ENCODE results near the gene PIK3CD.
A peak's percentile ranks its signal among the peaks of the same experiment; 100 is the strongest.
"Not testable (repeated sequence)": the region's sequence is repeated elsewhere in the genome, so short reads cannot be mapped to it uniquely, and the experiment has no call there.

The PIK3CD gene

GRCh38 chr1:9689971-9690381 lies 38.4 kb downstream of the PIK3CD start:
- DNase-seq (ENCODE audit: low read depth) = no peak

DNA sequence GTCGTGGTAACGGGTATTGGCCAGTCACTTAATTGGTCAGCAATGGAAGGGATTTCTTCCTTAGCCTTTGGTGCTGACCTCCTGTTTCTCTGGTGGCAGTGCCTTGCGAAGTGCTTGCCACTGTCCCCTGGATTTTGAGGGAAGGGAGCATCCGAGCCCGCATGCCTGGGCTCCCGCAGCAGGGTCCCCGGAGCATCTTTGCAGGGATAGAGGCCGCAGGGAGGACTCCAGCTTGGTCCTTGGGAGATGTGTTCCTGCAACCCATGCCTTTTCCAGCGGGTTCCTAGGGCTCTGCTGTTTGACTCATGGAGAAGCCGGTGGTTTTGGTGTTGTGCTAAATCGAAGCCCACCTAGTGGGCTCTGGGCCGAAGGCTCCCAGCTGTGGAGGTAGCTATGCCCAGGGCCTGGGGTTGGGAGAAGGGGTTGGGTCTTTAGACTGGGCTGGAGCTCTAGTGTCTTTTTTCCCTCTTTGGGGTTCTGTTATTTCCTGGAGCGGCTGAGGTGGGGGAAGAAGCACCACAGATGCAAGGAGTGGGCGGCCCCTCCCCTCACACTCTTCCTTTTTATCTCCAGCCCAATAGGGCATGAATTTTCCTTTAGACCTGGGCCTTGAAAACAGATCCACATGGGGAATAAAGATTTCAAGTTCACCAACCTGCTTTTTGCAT lies 39.0 kb downstream of the PIK3CD start:
- DNase-seq (ENCODE audit: low read depth) = no peak

GRCh38 chr1:9691108-9691445 lies 39.5 kb downstream of the PIK3CD start:
- no peak for DNase-seq (ENCODE audit: low read depth)

- no peak for DNase-seq (ENCODE audit: low read depth)
Measured at GRCh38 chr1:9691691-9692090, 40.2 kb downstream of the PIK3CD start.

- DNase-seq (ENCODE audit: low read depth) = no peak
Measured at GRCh38 chr1:9696793-9697192, 45.3 kb downstream of the PIK3CD start.

DNA sequence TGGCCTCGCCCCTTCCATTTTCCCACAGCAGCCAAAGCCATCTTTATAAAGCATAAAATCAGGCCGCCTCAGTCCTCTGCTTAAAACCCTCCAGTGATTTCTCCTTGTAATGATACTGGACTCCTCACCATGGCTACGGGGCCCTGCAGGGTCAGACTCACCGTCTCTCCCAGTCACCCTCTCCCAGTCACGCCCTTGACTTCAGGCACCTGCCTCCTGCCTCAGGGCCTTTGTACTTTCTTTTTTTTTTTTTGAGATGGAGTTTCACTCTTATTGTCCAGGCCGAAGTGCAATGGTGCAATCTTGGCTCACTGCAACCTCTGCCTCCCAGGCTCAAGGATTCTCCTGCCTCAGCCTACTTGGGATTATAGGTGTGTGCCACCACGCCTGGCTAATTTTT lies 47.8 kb downstream of the PIK3CD start:
- DNase-seq (ENCODE audit: low read depth) = no peak

- peak; percentile 65 for DNase-seq (ENCODE audit: low read depth)
Measured at GRCh38 chr1:9700340-9700739, 48.8 kb downstream of the PIK3CD start.

DNA sequence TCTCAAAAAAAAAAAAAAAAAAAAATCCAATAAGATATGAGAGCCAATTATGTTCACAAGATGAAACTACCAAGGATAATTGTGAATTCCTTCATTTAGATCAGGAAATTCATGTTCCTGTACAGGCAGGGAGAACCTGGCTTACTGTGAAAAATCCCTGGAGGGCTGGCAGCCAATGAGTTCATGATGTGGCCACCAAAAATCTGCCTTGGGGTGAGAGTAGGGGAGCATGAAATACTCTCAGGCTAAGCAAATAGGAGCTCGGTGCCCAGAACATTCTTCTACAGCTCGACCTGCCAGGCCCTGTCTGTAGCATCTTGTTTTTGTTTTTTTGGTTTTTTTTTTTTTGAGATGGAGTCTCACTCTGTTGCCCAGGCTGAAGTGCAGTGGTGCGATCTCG lies 50.1 kb downstream of the PIK3CD start:
- DNase-seq (ENCODE audit: low read depth) = no peak

DNA sequence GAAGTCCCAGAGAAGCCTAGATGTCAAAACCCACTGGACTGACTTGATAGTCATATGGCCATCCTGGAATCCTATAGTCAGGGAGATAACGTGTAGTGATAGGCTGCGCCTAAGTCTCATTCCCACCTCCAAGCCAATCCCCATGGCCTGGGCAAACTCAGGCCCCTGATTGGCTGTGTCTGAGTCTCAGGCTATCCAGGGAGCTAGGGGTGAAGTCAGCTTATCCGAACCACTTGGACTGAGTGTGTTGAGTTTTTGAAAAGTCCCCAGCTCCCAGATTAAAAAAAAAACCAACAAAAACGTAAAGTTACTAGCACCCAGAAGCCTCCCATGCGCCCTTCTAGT lies 51.6 kb downstream of the PIK3CD start:
- no peak for DNase-seq (ENCODE audit: low read depth)

DNA sequence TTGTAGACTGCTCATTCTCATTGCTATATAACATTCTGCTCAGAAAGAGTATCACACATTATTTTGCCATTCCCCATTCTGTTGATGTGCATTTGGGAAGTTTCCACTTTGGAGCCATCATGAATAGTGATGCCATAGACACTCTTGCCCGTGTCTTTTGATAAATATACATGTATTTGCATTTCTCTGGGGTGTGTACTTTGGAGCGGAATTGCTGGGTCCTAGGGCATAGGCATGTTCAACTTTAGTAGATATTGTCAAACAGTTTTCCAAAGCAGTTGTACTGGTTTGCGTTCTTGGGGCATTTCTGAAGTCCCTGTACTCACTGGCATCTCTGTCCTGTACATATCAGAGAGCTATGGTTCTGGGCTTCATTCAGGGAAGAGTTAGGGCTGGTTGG lies 52.1 kb downstream of the PIK3CD start:
- DNase-seq (ENCODE audit: low read depth) = no peak

- DNase-seq (ENCODE audit: low read depth) = no peak
Measured at GRCh38 chr1:9705337-9706093, 54.0 kb downstream of the PIK3CD start.

DNA sequence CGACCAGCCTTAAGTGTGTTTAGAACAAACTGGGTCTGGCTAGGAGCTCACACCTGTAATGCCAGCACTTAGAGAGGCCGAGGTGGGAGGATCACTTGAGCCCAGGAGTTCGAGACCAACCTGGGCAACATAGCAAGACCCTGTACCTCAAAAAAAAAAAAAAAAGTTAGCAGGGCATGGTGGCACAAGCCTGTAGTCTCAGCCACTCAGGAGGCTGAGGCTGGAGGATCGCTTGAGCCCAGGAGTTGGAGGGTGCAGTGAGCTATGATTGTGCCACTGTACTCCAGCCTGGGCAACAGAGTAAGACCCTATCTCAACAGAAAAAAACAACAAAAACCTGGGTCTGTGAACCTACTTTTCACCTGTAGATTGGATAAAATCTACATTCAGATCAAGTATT lies 54.6 kb downstream of the PIK3CD start:
- no peak for DNase-seq (ENCODE audit: low read depth)

- no peak for DNase-seq (ENCODE audit: low read depth)
Measured at GRCh38 chr1:9710037-9710436, 58.5 kb downstream of the PIK3CD start.

DNA sequence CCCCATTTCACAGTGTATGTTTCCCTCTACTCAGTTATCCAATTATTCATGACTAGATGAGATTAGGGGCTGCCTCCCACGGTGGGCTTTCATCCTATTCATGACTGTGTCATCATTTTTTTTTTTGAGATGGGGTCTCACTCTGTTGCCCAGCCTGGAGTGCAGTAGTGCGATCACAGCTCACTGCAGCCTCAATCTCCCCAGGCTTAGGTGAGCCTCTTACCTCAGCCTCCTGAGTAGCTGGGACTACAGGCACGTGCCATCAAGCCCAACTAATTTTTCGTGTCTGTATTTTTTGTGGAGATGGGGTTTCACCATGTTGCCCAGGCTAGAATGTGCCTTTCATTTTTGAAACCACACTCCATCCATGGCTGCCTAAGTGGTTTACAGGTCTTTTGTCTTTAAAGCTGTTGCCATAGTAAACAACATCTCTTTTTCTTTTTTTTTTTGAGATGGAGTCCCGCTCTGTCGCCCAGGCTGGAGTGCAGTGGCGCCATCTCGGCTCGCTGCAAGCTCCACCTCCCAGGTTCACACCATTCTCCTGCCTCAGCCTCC lies 60.0 kb downstream of the PIK3CD start:
- DNase-seq (ENCODE audit: low read depth) = no peak

DNA sequence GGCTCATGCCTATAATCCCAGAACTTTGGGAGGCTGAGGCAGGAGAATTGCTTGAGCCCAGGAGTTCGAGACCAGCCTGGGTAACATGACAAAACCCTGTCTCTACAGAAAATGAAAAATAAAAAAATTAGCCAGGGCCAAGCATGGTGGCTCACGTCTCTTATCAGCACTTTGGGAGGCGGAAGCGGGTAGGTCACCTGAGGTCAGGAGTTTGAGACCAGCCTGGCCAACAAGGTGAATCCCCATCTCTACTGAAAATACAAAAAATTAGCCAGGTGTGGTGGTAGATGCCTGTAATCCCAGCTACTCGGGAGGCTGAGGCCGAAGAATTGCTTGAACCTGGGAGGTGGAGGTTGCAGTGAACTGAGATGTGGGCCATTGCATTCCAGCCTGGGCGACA lies 61.2 kb downstream of the PIK3CD start:
- DNase-seq (ENCODE audit: low read depth) = not testable (repeated sequence)

DNA sequence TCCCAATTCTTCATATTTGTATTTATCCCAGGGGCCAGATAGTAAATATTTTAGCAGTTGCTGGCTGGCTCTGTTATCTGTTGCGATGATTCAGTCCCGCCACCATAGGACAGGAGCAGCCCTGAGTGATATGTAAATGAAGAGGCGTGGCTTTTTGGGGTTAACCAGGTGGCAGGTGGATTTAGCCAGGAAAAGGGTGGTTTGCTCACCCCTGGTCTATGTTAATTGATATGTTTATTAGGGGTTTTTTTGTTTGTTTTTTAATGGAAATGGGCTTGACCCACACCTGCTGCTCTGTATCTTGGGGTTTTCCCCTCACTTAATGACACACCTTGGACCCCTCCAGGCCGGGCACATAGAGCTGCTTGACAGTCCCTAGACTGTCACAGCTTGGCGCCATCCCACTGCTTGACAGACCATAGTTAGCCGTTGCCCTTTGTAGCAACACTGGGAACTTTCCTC lies 62.8 kb downstream of the PIK3CD start:
- no peak for DNase-seq (ENCODE audit: low read depth)

DNA sequence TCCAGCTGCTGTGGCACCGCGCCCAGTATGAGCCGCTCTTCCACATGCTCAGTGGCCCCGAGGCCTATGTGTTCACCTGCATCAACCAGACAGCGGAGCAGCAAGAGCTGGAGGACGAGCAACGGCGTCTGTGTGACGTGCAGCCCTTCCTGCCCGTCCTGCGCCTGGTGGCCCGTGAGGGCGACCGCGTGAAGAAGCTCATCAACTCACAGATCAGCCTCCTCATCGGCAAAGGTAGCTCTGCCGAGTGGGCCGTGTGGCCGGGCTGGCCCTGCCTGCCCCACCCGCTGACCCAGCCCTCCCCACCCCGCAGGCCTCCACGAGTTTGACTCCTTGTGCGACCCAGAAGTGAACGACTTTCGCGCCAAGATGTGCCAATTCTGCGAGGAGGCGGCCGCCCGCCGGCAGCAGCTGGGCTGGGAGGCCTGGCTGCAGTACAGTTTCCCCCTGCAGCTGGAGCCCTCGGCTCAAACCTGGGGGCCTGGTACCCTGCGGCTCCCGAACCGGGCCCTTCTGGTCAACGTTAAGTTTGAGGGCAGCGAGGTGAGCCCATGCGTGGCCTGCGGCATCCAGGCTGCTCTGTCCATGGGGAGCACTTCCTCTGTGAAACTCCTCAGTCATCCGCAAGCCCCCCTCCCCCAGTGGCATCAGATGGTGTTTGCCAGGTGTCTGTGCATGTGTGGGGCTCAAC lies 64.2 kb downstream of the PIK3CD start:
- no peak for DNase-seq (ENCODE audit: low read depth)

DNA sequence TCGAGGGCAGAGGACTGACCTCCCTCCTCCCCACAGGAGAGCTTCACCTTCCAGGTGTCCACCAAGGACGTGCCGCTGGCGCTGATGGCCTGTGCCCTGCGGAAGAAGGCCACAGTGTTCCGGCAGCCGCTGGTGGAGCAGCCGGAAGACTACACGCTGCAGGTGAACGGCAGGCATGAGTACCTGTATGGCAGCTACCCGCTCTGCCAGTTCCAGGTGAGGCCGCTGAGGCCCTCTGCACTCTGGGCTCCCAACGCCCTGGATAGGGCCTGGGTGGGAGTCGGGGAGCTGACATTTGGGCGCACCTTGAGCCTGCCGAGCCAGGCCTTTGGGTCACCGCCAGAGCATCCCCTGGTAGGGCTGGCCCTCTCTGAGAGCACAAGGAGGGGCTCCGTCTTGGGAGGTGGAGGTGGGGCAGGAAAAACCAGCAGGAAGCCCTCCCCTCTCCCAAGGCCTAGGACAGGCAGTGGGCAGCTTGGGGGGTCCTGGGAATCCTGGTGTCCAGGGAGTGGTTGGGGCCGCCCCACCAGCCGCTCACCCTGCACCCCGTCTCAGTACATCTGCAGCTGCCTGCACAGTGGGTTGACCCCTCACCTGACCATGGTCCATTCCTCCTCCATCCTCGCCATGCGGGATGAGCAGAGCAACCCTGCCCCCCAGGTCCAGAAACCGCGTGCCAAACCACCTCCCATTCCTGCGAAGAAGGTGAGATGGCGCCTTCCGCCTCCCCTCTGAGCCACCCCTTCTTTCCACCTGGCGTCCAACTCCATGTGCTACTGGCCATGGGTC lies 65.1 kb downstream of the PIK3CD start:
- no peak for DNase-seq (ENCODE audit: low read depth)

- no peak for DNase-seq (ENCODE audit: low read depth)
Measured at GRCh38 chr1:9717193-9718005, 65.9 kb downstream of the PIK3CD start.

DNA sequence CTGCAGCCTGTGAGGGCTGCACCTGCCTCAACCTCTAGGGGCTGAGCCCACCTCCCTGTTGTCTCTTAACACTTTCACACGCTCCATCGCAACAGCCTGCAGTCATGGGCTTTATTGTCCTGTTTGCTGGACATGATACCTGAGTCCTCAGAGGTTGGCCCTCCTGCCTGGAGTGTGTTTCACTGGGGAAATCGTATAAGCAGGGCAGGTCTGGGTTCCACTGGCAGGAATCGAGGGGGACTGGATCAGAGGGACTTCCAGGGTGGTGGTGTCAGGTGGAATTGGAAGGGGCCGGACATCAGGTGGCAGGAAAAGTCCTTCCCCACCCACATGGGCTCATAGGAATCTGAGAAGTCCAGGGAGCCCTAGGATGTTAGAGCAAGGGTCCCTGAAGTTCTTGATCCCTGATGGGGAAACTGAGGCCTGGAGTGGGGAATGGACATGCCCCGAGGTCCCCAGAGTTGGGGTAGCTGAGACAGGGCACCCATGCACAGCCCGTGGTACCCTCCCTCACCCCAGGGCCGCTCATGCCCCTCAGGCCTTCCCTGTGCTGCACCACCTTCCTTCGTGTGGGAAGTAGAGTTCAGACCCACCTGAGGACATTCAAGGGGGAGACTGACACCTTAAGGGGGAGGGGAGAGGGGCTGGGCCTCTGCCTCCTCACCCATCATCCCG lies 66.6 kb downstream of the PIK3CD start:
- no peak for DNase-seq (ENCODE audit: low read depth)

Measured in stromal cell of bone marrow (primary cell).